ENCODE measurements around the gene ZFYVE28.

- TF ChIP-seq, protein P1, sequence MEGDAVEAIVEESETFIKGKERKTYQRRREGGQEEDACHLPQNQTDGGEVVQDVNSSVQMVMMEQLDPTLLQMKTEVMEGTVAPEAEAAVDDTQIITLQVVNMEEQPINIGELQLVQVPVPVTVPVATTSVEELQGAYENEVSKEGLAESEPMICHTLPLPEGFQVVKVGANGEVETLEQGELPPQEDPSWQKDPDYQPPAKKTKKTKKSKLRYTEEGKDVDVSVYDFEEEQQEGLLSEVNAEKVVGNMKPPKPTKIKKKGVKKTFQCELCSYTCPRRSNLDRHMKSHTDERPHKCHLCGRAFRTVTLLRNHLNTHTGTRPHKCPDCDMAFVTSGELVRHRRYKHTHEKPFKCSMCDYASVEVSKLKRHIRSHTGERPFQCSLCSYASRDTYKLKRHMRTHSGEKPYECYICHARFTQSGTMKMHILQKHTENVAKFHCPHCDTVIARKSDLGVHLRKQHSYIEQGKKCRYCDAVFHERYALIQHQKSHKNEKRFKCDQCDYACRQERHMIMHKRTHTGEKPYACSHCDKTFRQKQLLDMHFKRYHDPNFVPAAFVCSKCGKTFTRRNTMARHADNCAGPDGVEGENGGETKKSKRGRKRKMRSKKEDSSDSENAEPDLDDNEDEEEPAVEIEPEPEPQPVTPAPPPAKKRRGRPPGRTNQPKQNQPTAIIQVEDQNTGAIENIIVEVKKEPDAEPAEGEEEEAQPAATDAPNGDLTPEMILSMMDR (IDR thresholded peaks at IDR 0.05), result no peak
- no peak for TF ChIP-seq EP300 (IDR thresholded peaks at IDR 0.05)
Measured at GRCh38 chr4:2365913-2366210, 52.6 kb downstream of the ZFYVE28 start.
